BJ (cell line): ENCODE results near the gene ZFAND6. TPM values are rescaled to one million over a fixed set of nuclear protein-coding genes. Genes with fewer than 3 reads are reported as not detected.
"Not testable (repeated sequence)": the region's sequence is repeated elsewhere in the genome, so short reads cannot be mapped to it uniquely, and the experiment has no call there.

Experiments used
- CTCF ChIA-PET: fragments of 350-600 bp; formaldehyde crosslinking; extraction: SDS; loops from one replicate; lab custom pipeline; 2021; ENCODE audit warnings: antibody characterized with exemption, inconsistent platforms; lab: Yijun Ruan, JAX
- POLR2A ChIA-PET: fragments of 300-600 bp; sonication (Branson Sonifier 250); formaldehyde crosslinking; extraction: SDS; loops from one replicate; lab custom pipeline; 2021; ENCODE audit warnings: antibody characterized with exemption; lab: Charles Lee
- DNase-seq: peaks from one replicate; pipeline ENCODE4 v3.0.0-alpha.2; 2011; ENCODE audit warnings: low read depth
- H3K27me3 ChIP-seq: 2 replicates; pipeline ENCODE4 v1.6.0; 2011; ENCODE audit warnings: low read length; ENCODE audit not compliant: control insufficient read depth, insufficient read depth
- H3K36me3 ChIP-seq: 2 replicates; pipeline ENCODE4 v1.5.1; 2011; ENCODE audit warnings: low read length; ENCODE audit not compliant: control insufficient read depth, insufficient read depth
- H3K4me3 ChIP-seq: 2 replicates; pipeline ENCODE4 v1.5.1; 2011; ENCODE audit warnings: low read depth, mild to moderate bottlenecking, control low read depth, low read length
- CTCF ChIP-seq: IDR thresholded peaks from 2 replicates; pipeline ENCODE4 v1.5.1; 2011; ENCODE audit warnings: low read depth, mild to moderate bottlenecking, control low read depth, inconsistent platforms, low read length, moderate library complexity; ENCODE audit not compliant: insufficient read depth
- polyA plus RNA-seq: library from polyadenylated mRNA; depleted of rRNA; stranded (reverse); fragments of >200 nt; gene quantifications from 2 replicates; pipeline ENCODE4 v1.2.3, GENCODE V29; 2011

Gene ZFAND6
- polyA plus RNA-seq, 1 experiment = 108 TPM

DNA sequence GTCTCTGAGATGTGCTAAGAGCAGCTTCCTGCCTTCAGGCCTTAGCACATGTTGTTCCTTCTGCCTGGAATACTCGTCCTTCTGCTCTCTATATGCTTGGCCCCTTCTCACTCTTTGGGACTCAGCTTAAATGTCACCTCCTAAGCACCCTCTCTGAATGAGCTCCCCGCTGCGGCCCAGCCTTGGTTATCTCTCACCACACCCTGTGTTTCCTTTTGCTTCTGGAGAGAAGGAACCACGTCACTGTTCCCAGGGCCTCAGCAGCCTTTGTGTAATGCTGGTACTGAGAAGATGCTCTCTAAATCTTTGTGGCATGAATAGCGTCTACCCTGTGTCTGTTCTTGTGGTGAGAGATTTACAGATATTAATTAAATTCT lies 95.5 kb downstream of the ZFAND6 start:
- H3K36me3 ChIP-seq = peaks cover 4% of the 10 kb centered on the region
- H3K27me3 ChIP-seq = no peaks in the 10 kb centered on the region
- ChIA-PET CTCF (interaction anchor here (1.2 kb wide), 1 partner anchor 18 kb away, joined by 3 read pairs; no protein-coding TSS in a partner anchor), POLR2A (no interaction called here)
- TF ChIP-seq CTCF = no peak
- H3K4me3 ChIP-seq = no peak overlapping the region
- DNase-seq = no peak

- H3K36me3 ChIP-seq, H3K4me3 ChIP-seq, POLR2A ChIA-PET, H3K27me3 ChIP-seq: not testable (repeated sequence)
- CTCF ChIA-PET = interaction anchor here (0.7 kb wide), 1 partner anchor 18 kb away, joined by 3 read pairs; no protein-coding TSS in a partner anchor
- DNase-seq = peak; percentile 15
Observed at GRCh38 chr15:80155378-80156175, 96.1 kb downstream of the ZFAND6 start.

- POLR2A ChIA-PET = no interaction called here
Observed at GRCh38 chr15:80156176-80156720, 96.8 kb downstream of the ZFAND6 start.

DNA sequence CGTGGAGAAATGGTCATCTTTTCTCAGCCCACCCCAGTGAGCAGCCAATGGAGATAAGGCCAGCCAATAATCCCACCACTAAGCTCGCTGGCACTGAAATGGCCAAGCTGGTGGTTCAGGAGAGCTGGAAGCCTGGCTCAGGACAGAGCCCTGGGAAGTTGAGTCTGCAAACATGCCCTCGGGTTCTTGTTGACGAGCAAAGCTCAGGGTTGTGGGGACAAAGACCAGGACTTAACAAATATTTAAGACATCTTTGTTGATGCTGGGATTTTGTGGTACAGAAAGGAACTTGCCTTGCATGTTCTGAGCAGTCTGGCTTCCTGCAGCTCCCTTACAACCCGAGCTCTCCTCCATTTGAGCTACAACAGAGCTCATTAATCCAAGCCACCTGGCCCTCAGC lies 97.7 kb downstream of the ZFAND6 start:
- CTCF ChIA-PET = interaction anchor here (4.9 kb wide), 1 partner anchor 16 kb away, joined by 38 read pairs; no protein-coding TSS in a partner anchor

More at GRCh38 chr15:80156176-80156720, 96.8 kb downstream of the ZFAND6 start:
- CTCF ChIA-PET = interaction anchor here (0.7 kb wide), 1 partner anchor 17 kb away, joined by 3 read pairs; no protein-coding TSS in a partner anchor
- Histone ChIP-seq H3K27me3 (no peaks in the 10 kb centered on the region), H3K4me3 (no peak overlapping the region), H3K36me3 (peaks cover 4% of the 10 kb centered on the region)
- no peak for TF ChIP-seq CTCF
- no peak for DNase-seq

DNA sequence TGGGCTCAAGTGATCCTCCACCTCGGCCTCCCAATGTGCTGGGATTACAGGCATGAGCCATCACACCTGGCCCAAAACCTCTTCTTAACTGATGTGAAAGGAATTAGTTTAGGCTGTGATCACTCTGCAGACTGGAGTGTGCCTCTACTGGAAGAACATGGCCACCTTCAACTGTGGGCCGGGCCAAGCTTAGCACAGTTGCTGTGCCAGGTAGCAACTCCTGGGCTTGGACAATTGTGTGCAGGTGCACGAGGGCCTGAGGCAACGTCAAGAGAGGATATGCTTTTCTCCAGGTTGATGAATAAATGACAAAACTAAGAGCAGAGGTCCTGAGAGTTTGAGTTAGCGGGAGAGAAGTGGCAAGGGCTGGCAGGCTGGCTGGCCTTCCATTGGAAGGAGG lies 99.8 kb downstream of the ZFAND6 start:
- DNase-seq = no peak
- TF ChIP-seq CTCF = no peak
- POLR2A ChIA-PET = no interaction called here
- H3K36me3 ChIP-seq = peaks cover 9% of the 10 kb centered on the region
- no peaks in the 10 kb centered on the region for H3K27me3 ChIP-seq
- H3K4me3 ChIP-seq = no peak overlapping the region
- CTCF ChIA-PET = interaction anchor here (4.9 kb wide), 1 partner anchor 14 kb away, joined by 38 read pairs; no protein-coding TSS in a partner anchor

More for the DNA sequence above, 97.7 kb downstream of the ZFAND6 start:
- POLR2A ChIA-PET = no interaction called here
- no peak for TF ChIP-seq CTCF
- DNase-seq = no peak
- Histone ChIP-seq H3K27me3 (no peaks in the 10 kb centered on the region), H3K4me3 (no peak overlapping the region), H3K36me3 (peaks cover 5% of the 10 kb centered on the region)
